SU-DHL-6 (cell line): ENCODE measurements around the gene SLC4A1.

Experiments used
- H2AFZ ChIP-seq: fragments of 200-600 bp; sonication (generic); 2 replicates; pipeline ENCODE4 v1.6.1; 2014; ENCODE audit warnings: low read depth, mild to moderate bottlenecking, moderate library complexity, mixed read lengths, antibody characterized with exemption, low read length; ENCODE audit not compliant: severe bottlenecking
- H3F3A ChIP-seq: fragments of 200-600 bp; shearing (Covaris generic); 2 replicates; pipeline ENCODE4 v1.6.0; 2016; ENCODE audit warnings: antibody characterized with exemption, mild to moderate bottlenecking; ENCODE audit not compliant: insufficient read depth
- H3K27ac ChIP-seq: fragments of 200-600 bp; sonication (generic); 2 replicates; pipeline ENCODE4 v1.5.1; 2016; ENCODE audit warnings: low read depth, mild to moderate bottlenecking, low read length, moderate library complexity, mixed read lengths
- H3K27me3 ChIP-seq: fragments of 200-600 bp; sonication (generic), shearing (Covaris generic); 2 replicates; pipeline ENCODE4 v1.6.0; 2014; ENCODE audit warnings: mild to moderate bottlenecking, low read length
- H3K36me3 ChIP-seq: fragments of 200-600 bp; sonication (generic); 2 replicates; pipeline ENCODE4 v1.6.1; 2014; ENCODE audit warnings: mild to moderate bottlenecking, low read length, mixed read lengths
- H3K4me2 ChIP-seq: fragments of 300-600, 200-600 bp; shearing (Covaris generic), sonication (generic); 2 replicates; pipeline ENCODE4 v1.6.0; 2014; ENCODE audit warnings: low read length, low read depth, mild to moderate bottlenecking; ENCODE audit not compliant: poor library complexity, severe bottlenecking
- H3K4me3 ChIP-seq: fragments of 200-600 bp; sonication (generic); 2 replicates; pipeline ENCODE4 v1.5.1; 2014; ENCODE audit warnings: antibody characterized with exemption, low read length, mild to moderate bottlenecking, mixed read lengths; ENCODE audit not compliant: insufficient read depth, poor library complexity, severe bottlenecking
- H3K79me2 ChIP-seq: fragments of 200-600 bp; sonication (generic); 2 replicates; pipeline ENCODE4 v1.6.1; 2014; ENCODE audit warnings: mild to moderate bottlenecking, low read length, moderate library complexity; ENCODE audit not compliant: insufficient read depth
- H3K9ac ChIP-seq: fragments of 200-600 bp; sonication (generic); 2 replicates; pipeline ENCODE4 v1.7.0; 2014; ENCODE audit warnings: mild to moderate bottlenecking, low read length
- H3K9me2 ChIP-seq: fragments of 200-600 bp; sonication (generic); replicated peaks from 2 replicates; pipeline ENCODE4 v1.6.1; 2014; ENCODE audit warnings: low read length; ENCODE audit not compliant: insufficient read depth
- H3K9me3 ChIP-seq: fragments of 200-600 bp; sonication (generic); 2 replicates; pipeline ENCODE4 v1.6.1; 2014; ENCODE audit warnings: low read length, mixed read lengths; ENCODE audit not compliant: insufficient read depth
- H4K20me1 ChIP-seq: fragments of 200-600 bp; sonication (generic); 2 replicates; pipeline ENCODE4 v1.6.1; 2014; ENCODE audit warnings: low read depth, mild to moderate bottlenecking, antibody characterized with exemption, low read length, moderate library complexity, mixed read lengths
- EZH2phosphoT487 ChIP-seq: fragments of 200-600 bp; sonication (generic), shearing (Covaris generic); conservative IDR thresholded peaks from 2 replicates; pipeline ENCODE4 v1.6.1; 2018; ENCODE audit warnings: mild to moderate bottlenecking, antibody characterized with exemption, low read length, moderate library complexity, mixed read lengths
- TF ChIP-seq, protein P1 (sequence below): fragments of 200-600 bp; sonication (generic); IDR thresholded peaks from one replicate; pipeline ENCODE4 v1.5.1; 2017; ENCODE audit warnings: antibody characterized with exemption, mild to moderate bottlenecking, low read length, moderate library complexity; ENCODE audit not compliant: insufficient read depth, poor library complexity, severe bottlenecking

SLC4A1 gene

GRCh38 chr17:44272321-44272951 is 4.5 kb upstream of the SLC4A1 start:
- no peaks in the 10 kb centered on the region for H3K9me2 ChIP-seq
- H3K9me3 ChIP-seq = no peaks in the 10 kb centered on the region
- H3K79me2 ChIP-seq = no peaks in the 10 kb centered on the region
- H3K9ac ChIP-seq = no peak overlapping the region
- H4K20me1 ChIP-seq = no peaks in the 10 kb centered on the region
- TF ChIP-seq, protein P1, sequence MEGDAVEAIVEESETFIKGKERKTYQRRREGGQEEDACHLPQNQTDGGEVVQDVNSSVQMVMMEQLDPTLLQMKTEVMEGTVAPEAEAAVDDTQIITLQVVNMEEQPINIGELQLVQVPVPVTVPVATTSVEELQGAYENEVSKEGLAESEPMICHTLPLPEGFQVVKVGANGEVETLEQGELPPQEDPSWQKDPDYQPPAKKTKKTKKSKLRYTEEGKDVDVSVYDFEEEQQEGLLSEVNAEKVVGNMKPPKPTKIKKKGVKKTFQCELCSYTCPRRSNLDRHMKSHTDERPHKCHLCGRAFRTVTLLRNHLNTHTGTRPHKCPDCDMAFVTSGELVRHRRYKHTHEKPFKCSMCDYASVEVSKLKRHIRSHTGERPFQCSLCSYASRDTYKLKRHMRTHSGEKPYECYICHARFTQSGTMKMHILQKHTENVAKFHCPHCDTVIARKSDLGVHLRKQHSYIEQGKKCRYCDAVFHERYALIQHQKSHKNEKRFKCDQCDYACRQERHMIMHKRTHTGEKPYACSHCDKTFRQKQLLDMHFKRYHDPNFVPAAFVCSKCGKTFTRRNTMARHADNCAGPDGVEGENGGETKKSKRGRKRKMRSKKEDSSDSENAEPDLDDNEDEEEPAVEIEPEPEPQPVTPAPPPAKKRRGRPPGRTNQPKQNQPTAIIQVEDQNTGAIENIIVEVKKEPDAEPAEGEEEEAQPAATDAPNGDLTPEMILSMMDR = no peak
- no peak for TF ChIP-seq EZH2phosphoT487
- no peaks in the 10 kb centered on the region for H3F3A ChIP-seq
- no peak overlapping the region for H3K4me2 ChIP-seq
- no peaks in the 10 kb centered on the region for H3K36me3 ChIP-seq
- no peak overlapping the region for H3K27ac ChIP-seq
- H3K27me3 ChIP-seq = no peaks in the 10 kb centered on the region
- no peak overlapping the region for H3K4me3 ChIP-seq
- no peak overlapping the region for H2AFZ ChIP-seq

GRCh38 chr17:44269535-44270240 is 1.8 kb upstream of the SLC4A1 start:
- Histone ChIP-seq H3K4me3 (no peak overlapping the region), H3K9me3 (no peaks in the 10 kb centered on the region), H3K4me2 (no peak overlapping the region), H3K9me2 (no peaks in the 10 kb centered on the region), H2AFZ (no peak overlapping the region), H3K27me3 (no peaks in the 10 kb centered on the region), H3K9ac (no peak overlapping the region), H3F3A (no peaks in the 10 kb centered on the region), H3K27ac (no peak overlapping the region), H4K20me1 (no peaks in the 10 kb centered on the region), H3K79me2 (no peaks in the 10 kb centered on the region), H3K36me3 (no peaks in the 10 kb centered on the region)
- no peak for TF ChIP-seq EZH2phosphoT487
- TF ChIP-seq, protein P1 = no peak

DNA sequence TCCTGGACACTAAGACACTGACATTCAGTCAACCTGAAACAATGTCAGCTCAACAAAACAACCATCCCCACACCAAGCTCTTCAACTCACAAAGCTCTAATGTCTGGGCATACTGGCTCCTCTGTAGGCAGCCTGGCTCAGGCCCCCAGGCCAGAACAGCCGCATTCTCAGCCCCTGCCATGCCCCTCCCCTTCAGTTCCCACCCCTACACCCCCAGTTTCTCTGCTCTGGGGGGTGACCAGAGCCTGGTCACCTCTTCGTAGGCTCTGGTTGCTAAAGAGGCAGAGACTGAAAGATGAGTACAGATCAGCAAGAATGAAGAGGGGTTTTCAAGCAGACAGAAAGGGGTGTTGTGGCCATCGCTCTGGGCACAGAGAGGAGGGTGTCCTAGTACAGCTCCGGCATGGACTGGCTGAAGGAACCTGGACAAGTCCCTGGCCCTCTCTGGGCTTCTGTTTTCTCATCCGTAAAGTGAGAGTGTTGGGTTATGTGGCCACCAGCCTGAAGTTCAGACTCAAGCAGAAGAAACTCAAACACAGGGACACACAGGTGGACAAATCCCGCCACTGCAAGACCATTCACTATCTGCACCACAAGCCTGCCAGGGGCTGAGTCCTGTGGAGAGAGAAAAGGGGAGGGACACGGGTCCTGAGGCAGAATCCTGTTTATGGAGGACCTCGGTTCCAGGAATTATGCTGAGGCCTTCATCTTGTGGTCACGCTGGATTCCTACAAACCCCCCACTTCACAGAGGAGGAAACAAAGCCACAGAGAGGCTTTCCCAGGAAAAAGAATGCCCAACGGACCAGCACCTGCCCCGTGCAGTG is 987 bp upstream of the SLC4A1 start:
- no peak overlapping the region for H2AFZ ChIP-seq
- H3K9ac ChIP-seq = no peak overlapping the region
- no peak overlapping the region for H3K27ac ChIP-seq
- H3K27me3 ChIP-seq = no peaks in the 10 kb centered on the region
- H3K4me2 ChIP-seq = no peak overlapping the region
- H3K4me3 ChIP-seq = no peak overlapping the region
- H3F3A ChIP-seq = no peaks in the 10 kb centered on the region
- no peaks in the 10 kb centered on the region for H3K9me2 ChIP-seq
- H3K79me2 ChIP-seq = no peaks in the 10 kb centered on the region
- no peaks in the 10 kb centered on the region for H3K9me3 ChIP-seq
- TF ChIP-seq, protein P1 = no peak
- TF ChIP-seq EZH2phosphoT487 = no peak
- H3K36me3 ChIP-seq = no peaks in the 10 kb centered on the region
- H4K20me1 ChIP-seq = no peaks in the 10 kb centered on the region
